H9 (cell line): ENCODE measurements around the gene RPL9. TPM values are rescaled to one million over a fixed set of nuclear protein-coding genes. Genes with fewer than 3 reads are reported as not detected.

Experiments
- DNase-seq: peaks from one replicate; pipeline ENCODE4 v3.0.0-alpha.2; 2017
- H2AFZ ChIP-seq: one replicate; pipeline ENCODE4 v1.6.1; 2013; ENCODE audit warnings: mild to moderate bottlenecking, low read length, control low read depth, moderate library complexity
- H2AK5ac ChIP-seq: 2 replicates; pipeline ENCODE4 v1.6.1; 2013; ENCODE audit warnings: low read length, control low read depth, mixed read lengths; ENCODE audit not compliant: insufficient read length
- H2BK120ac ChIP-seq: one replicate; pipeline ENCODE4 v1.6.1; 2013; ENCODE audit warnings: low read depth, mild to moderate bottlenecking, low read length, control low read depth, inconsistent platforms; ENCODE audit not compliant: poor library complexity, severe bottlenecking
- H2BK12ac ChIP-seq: 2 replicates; pipeline ENCODE4 v1.6.1; 2013; ENCODE audit warnings: low read length, control low read depth, mixed read lengths, low read depth; ENCODE audit not compliant: insufficient read length
- H2BK15ac ChIP-seq: 2 replicates; pipeline ENCODE4 v1.6.1; 2013; ENCODE audit warnings: low read depth, low read length, control low read depth
- H2BK20ac ChIP-seq: one replicate; pipeline ENCODE4 v1.6.1; 2013; ENCODE audit warnings: low read depth, mild to moderate bottlenecking, low read length, control low read depth, inconsistent platforms; ENCODE audit not compliant: poor library complexity, severe bottlenecking
- H2BK5ac ChIP-seq: 2 replicates; pipeline ENCODE4 v1.6.1; 2013; ENCODE audit warnings: low read length, control low read depth, mixed read lengths; ENCODE audit not compliant: insufficient read length
- H3K14ac ChIP-seq: 2 replicates; pipeline ENCODE4 v1.6.1; 2013; ENCODE audit warnings: low read length, control low read depth; ENCODE audit not compliant: insufficient read depth
- H3K18ac ChIP-seq: 2 replicates; pipeline ENCODE4 v1.6.1; 2013; ENCODE audit warnings: low read depth, mild to moderate bottlenecking, mixed read lengths, low read length, control low read depth; ENCODE audit not compliant: insufficient read length
- H3K23ac ChIP-seq: 2 replicates; pipeline ENCODE4 v1.6.1; 2013; ENCODE audit warnings: low read length, control low read depth, mixed read lengths, low read depth; ENCODE audit not compliant: insufficient read length
- H3K23me2 ChIP-seq: 2 replicates; pipeline ENCODE4 v1.6.1; 2013; ENCODE audit warnings: low read depth, mild to moderate bottlenecking, mixed read lengths, low read length, control low read depth; ENCODE audit not compliant: insufficient read length, poor library complexity, severe bottlenecking
- H3K27ac ChIP-seq: 2 replicates; pipeline ENCODE4 v1.5.1; 2013; ENCODE audit warnings: low read length, control low read depth, mixed read lengths, low read depth; ENCODE audit not compliant: insufficient read length
- H3K27me3 ChIP-seq: 2 replicates; pipeline ENCODE4 v1.6.1; 2013; ENCODE audit warnings: low read length, control low read depth, inconsistent platforms; ENCODE audit not compliant: insufficient read depth
- H3K4ac ChIP-seq: 2 replicates; pipeline ENCODE4 v1.6.1; 2013; ENCODE audit warnings: low read depth, mild to moderate bottlenecking, control low read depth, inconsistent platforms, low read length, moderate library complexity
- H3K4me1 ChIP-seq: 2 replicates; pipeline ENCODE4 v1.6.1; 2013; ENCODE audit warnings: low read length, control low read depth, inconsistent platforms; ENCODE audit not compliant: insufficient read depth
- H3K4me2 ChIP-seq: 2 replicates; pipeline ENCODE4 v1.6.1; 2013; ENCODE audit warnings: low read length, control low read depth, mixed read lengths; ENCODE audit not compliant: insufficient read length, insufficient read depth
- H3K56ac ChIP-seq: 2 replicates; pipeline ENCODE4 v1.6.1; 2013; ENCODE audit warnings: low read depth, mild to moderate bottlenecking, mixed read lengths, low read length, control low read depth; ENCODE audit not compliant: insufficient read length
- H3K79me1 ChIP-seq: 2 replicates; pipeline ENCODE4 v1.6.1; 2013; ENCODE audit warnings: low read depth, mild to moderate bottlenecking, moderate library complexity, low read length, control low read depth, inconsistent platforms; ENCODE audit not compliant: insufficient read depth, poor library complexity, severe bottlenecking
- H3K79me2 ChIP-seq: 2 replicates; pipeline ENCODE4 v1.6.1; 2013; ENCODE audit warnings: low read length, control low read depth, inconsistent platforms; ENCODE audit not compliant: insufficient read depth
- H3K9ac ChIP-seq: 2 replicates; pipeline ENCODE4 v1.6.1; 2013; ENCODE audit warnings: low read length, control low read depth, mixed read lengths; ENCODE audit not compliant: insufficient read length; ENCODE audit errors: extremely low read depth
- H3K9me3 ChIP-seq: one replicate; pipeline ENCODE4 v1.6.1; 2013; ENCODE audit warnings: low read depth, low read length, inconsistent platforms; ENCODE audit not compliant: control insufficient read depth
- H3T11ph ChIP-seq: one replicate; pipeline ENCODE4 v1.6.1; 2013; ENCODE audit warnings: mild to moderate bottlenecking, low read length, control low read depth, inconsistent platforms
- H4K20me1 ChIP-seq: one replicate; pipeline ENCODE4 v1.6.1; 2013; ENCODE audit not compliant: control insufficient read depth, insufficient read length, insufficient read depth
- H4K5ac ChIP-seq: 2 replicates; pipeline ENCODE4 v1.6.1; 2013; ENCODE audit warnings: low read depth, mild to moderate bottlenecking, mixed read lengths, low read length, control low read depth; ENCODE audit not compliant: insufficient read length
- H4K8ac ChIP-seq: replicated peaks from 2 replicates; pipeline ENCODE4 v1.6.1; 2013; ENCODE audit warnings: low read length, control low read depth, mixed read lengths, low read depth; ENCODE audit not compliant: insufficient read length
- H4K91ac ChIP-seq: 2 replicates; pipeline ENCODE4 v1.6.1; 2013; ENCODE audit warnings: low read depth, mild to moderate bottlenecking, moderate library complexity, mixed read lengths, low read length, control low read depth; ENCODE audit not compliant: insufficient read length
- H3K27ac Mint-ChIP-seq, 3 experiments: 2 replicates in 2 of 3; 3 replicates in 1 of 3; pipeline ENCODE4 v1.8.0; 2020 to 2021; ENCODE audit warnings: mixed read lengths in 3 of 3, mild to moderate bottlenecking in 1 of 3, moderate library complexity in 1 of 3
- H3K27me3 Mint-ChIP-seq: 2 replicates; pipeline ENCODE4 v1.8.0; 2021; ENCODE audit warnings: low read depth, mild to moderate bottlenecking, moderate library complexity, mixed read lengths
- H3K36me3 Mint-ChIP-seq, 3 experiments: 2 replicates in 2 of 3; 3 replicates in 1 of 3; pipeline ENCODE4 v1.8.0; 2020 to 2021; ENCODE audit warnings: low read depth in 3 of 3, mixed read lengths in 3 of 3; ENCODE audit not compliant: insufficient read depth in 1 of 3
- H3K4me1 Mint-ChIP-seq, 2 experiments: 2 replicates each; pipeline ENCODE4 v1.8.0; 2020; ENCODE audit warnings: mixed read lengths in 2 of 2
- H3K4me3 Mint-ChIP-seq, 2 experiments: 2 replicates in 1 of 2; 3 replicates in 1 of 2; pipeline ENCODE4 v1.8.0; 2020 to 2021; ENCODE audit warnings: mild to moderate bottlenecking in 2 of 2, mixed read lengths in 2 of 2, moderate library complexity in 1 of 2
- H3K9me3 Mint-ChIP-seq, 2 experiments: 2 replicates in 1 of 2; 3 replicates in 1 of 2; pipeline ENCODE4 v1.8.0; 2020; ENCODE audit warnings: mild to moderate bottlenecking in 2 of 2, mixed read lengths in 2 of 2, moderate library complexity in 1 of 2
- CTCF ChIP-seq: fragments of 200-600 bp; sonication (generic); conservative IDR thresholded peaks from 3 replicates; pipeline ENCODE4 v1.8.0; 2021; ENCODE audit warnings: antibody characterized with exemption, mild to moderate bottlenecking
- WGBS: extraction: QIAGEN DNeasy Blood & Tissue Kit; methylation state at CpG from one replicate; pipeline ENCODE4 v1.1.7; 2013; ENCODE audit warnings: missing lambda C conversion rate, low lambda C conversion rate, mixed read lengths; ENCODE audit not compliant: insufficient read length; ENCODE audit errors: extremely low coverage; 5-methylcytosine and 5-hydroxymethylcytosine counted together
- total RNA-seq: library from RNA; stranded (reverse); gene quantifications from 2 replicates; pipeline ENCODE4 v1.2.1, GENCODE V29; 2021

The RPL9 gene
- total RNA-seq, 1 experiment from 2014 or later: 1,888 TPM

GRCh38 chr4:39450618-39451017 is 8.1 kb downstream of the RPL9 start:
- Histone ChIP-seq H3K4me2 (no peak overlapping the region), H3K14ac (no peak overlapping the region), H2BK5ac (no peak overlapping the region), H3K23ac (no peak overlapping the region), H2AFZ (no peak overlapping the region), H3K4me1 (no peaks in the 10 kb centered on the region), H3K9ac (no peak overlapping the region), H3K56ac (no peak overlapping the region), H3K23me2 (no peaks in the 10 kb centered on the region), H3K4ac (no peak overlapping the region), H4K20me1 (no peaks in the 10 kb centered on the region), H3K9me3 (no peaks in the 10 kb centered on the region), H2AK5ac (no peak overlapping the region), H2BK20ac (no peak overlapping the region), H4K8ac (no peak overlapping the region), H4K91ac (no peak overlapping the region), H3K79me1 (no peaks in the 10 kb centered on the region), H2BK15ac (no peak overlapping the region), H3K79me2 (no peaks in the 10 kb centered on the region), H3K27ac (no peak overlapping the region), H3K27me3 (no peaks in the 10 kb centered on the region), H4K5ac (no peak overlapping the region), H2BK120ac (no peak overlapping the region), H3T11ph (no peak overlapping the region), H3K18ac (no peak overlapping the region), H2BK12ac (no peak overlapping the region)
- no peak for TF ChIP-seq CTCF
- Mint-ChIP-seq H3K27me3 (no peaks in the 10 kb centered on the region), H3K9me3 (no peaks in the 10 kb centered on the region), H3K27ac (peak overlapping the region in 1 of 3 experiments; percentile 80; a peak in 3 of 7 replicates), H3K4me1 (peaks cover 3 to 10% of the 10 kb centered on the region in 2 experiments; a peak in 2 of 4 replicates), H3K4me3 (no peak overlapping the region), H3K36me3 (peaks cover 32 to 58% (median 45%) of the 10 kb centered on the region in 3 experiments)
- whole genome bisulfite sequencing: no CpG with 5 or more reads among the region's 2 CpGs
- no peak for DNase-seq
